Superior temporal gyrus (tissue), 1 donor: Measurements from ENCODE around the gene VPS13C.
A peak's percentile ranks its signal among the peaks of the same experiment; 100 is the strongest.
"Not testable (repeated sequence)": the region's sequence is repeated elsewhere in the genome, so short reads cannot be mapped to it uniquely, and the experiment has no call there.

Experiments used
- DNase-seq: peaks from one replicate; pipeline ENCODE4 v3.0.0-alpha.2; 2016; ENCODE audit errors: extremely low spot score

The VPS13C gene

DNA sequence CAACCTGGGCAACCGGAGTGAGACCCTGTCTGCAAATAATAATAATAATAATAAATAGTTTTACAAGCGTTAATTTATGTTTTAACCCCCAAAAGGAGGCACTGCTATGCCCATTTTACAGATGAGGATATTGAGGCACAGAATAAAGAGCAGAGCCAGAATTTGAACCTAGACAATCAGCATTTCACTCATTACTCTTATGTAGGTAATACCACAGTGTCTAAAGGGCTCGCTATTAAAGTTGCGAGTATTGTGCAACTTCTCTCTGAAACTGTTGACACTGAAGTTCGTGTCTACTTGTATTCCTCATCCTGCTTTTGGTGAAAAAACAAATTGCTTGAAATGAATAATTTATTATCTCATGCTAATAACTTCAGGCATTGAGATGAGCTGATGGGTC, 9.3 kb upstream of the VPS13C start:
- DNase-seq: no peak

DNA sequence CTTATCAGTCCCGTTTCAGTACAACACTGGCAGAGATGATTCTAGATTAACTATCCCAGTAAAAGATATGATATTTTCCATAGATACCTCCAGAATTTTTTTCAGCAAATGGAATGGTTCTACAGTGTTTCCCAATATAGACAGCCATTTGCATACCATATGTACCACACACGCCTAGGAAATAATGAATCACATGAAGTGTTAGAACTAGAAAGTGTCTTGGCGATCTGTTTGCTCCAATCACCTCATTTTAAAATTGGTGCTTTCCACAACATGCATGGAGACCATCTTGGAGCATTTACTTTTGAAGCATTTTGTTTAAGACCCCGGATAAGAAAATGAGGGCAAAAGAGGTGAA, 8.5 kb upstream of the VPS13C start:
- DNase-seq: no peak

DNA sequence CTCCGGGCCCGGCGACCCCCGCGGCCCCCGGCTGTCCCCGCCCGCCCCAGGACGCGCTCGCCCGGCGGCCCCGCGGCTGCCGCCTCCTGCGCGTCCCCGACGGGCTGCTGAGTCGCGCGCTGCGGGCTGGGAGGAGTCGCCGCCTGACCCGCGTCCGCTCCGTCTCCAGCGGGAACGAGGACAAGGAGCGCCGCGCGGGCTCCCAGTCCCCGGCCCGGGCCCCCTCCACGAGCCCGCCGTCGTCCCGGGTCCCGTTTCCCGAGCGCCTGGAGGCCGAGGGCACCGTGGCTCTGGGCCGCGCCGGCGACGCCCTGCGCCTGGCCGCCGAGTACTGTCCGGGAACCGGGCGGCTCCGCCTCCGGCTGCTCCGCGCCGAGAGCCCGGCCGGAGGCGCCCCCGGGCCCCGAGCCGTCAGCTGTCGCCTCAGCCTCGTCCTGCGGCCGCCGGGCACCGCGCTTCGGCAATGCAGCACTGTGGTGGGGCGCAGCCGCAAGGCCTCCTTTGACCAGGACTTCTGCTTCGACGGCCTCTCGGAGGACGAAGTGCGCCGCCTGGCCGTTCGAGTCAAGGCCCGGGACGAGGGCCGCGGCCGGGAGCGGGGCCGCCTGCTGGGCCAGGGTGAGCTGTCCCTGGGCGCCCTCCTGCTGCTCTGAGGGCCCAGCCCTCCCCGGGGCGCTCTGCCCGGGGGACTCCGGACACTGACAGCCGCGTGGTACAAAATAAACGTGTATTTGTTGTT, 8.0 kb upstream of the VPS13C start:
- no peak for DNase-seq

DNA sequence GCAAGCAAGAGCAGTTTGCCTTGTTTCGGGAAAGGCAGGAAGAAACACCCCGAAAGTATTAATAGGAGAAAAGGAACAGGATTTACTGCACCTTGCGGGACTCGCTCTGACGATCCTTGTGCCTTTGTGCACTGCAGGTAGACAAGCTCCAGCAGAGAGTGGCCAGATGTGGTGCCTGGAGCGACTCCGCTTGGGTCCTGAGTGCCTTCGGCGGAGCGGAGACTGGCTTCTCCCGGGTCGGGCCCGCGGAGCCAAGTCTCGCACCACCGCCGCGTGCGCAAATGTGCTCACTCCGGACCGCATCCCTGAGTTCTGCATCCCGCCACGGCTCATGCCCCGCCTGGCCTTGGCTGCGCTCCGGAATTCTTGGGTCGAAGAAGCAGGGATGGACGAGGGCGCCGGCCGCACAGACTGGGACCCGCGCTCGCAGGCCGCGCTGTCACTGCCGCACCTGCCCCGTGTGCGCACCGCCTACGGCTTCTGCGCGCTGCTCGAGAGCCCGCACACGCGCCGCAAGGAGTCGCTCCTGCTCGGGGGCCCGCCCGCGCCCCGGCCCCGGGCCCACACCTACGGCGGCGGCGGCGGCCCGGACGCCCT, 7.3 kb upstream of the VPS13C start:
- DNase-seq: no peak

DNA sequence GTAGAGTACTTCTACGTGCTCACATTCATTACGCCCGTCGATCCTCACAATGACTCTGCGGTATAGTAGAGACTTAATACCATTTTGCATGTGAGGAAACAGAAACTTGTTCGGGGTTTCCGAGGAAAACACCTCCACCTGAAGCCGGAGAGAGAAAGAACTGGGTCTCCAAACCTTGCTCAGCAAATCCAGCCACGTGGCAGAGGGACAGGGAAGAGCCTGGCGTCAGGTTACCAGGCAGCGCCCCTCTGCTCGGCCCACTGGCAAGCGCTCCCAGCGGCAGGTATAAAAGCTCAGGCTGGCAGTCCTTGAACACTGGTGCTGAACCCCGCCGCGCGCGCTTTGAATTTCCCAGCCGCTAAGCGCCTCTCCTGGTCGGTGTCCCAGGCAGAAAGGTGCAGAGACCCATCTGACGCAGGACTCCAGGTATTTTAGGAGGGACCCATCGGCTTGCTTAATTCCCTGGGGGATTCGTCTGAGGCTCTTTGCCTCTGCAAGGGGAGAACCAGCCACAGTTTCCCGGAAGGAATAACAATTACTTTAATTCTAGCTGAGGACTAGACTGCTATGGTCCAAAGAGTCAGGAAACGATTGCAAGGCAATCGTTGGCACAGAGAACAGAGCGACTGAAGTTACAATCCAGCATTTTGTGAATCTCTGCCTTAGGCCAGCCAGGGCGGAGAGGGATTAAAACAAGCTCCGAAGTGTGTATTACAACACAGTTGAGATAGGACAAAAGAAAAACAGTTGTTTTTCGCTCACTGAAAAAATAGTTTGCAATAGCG, 6.6 kb upstream of the VPS13C start, which contains the start of gene C2CD4A:
TSS of gene C2CD4A (plus strand) at position 315 of the 785 bp plus-strand sequence. CDS start 637 bp downstream, outside the sequence.
- DNase-seq: peak; percentile 45

DNA sequence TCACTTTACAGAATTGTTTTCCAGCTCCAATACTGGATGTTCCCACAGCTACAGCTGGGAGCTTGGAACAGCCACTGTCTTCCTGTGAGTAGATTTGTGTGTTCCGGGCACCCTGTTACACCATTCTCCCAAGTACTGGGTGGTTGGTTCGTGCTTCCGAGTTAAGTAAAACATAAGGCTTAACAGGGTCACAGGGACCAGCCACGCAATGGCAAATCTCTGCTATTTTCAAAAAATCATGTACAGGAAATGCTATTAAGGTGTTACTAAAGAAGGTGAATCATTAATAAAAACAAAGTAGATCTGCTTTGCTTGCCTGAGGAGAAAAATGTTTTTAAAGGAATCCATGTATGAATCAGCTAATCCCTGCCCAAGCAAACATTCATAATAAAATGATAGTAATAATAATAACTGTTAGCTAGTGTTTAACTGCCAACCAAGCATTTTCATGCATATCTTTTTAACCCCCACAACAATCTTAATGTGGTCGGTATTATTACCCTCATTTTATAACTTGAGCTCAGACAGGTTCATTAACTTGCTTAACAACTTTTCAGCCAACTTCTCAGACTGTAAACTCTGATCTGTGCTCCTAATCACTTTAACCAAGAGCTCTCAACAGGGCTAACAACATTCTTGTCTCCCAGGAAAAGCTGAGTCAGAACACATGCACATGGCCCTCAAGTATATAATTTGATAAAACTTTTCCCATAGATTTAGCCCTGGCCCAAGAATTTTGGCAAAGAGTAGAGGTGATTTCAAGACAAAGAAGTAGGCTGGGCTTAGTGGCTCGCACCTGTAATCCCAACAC, 3.8 kb upstream of the VPS13C start:
- no peak for DNase-seq

DNA sequence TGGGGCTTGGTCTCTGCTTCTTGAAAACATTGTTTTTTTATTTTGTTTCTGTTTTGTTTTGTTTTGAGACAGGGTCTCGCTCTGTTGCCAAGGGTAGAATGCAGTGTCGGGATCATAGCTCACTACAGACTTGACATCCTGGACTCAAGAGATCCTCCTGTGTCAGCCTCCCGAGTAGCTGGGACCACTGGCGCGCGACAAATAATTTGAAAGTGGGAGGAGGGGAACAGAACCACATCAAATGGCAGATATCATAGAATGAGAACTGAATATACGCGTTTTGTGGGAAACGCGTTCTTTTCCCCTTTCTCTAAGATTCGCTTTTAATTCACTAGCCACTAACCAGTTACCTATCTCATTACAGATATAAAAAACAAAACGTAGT, 641 bp upstream of the VPS13C start:
- peak; percentile 66 for DNase-seq

DNA sequence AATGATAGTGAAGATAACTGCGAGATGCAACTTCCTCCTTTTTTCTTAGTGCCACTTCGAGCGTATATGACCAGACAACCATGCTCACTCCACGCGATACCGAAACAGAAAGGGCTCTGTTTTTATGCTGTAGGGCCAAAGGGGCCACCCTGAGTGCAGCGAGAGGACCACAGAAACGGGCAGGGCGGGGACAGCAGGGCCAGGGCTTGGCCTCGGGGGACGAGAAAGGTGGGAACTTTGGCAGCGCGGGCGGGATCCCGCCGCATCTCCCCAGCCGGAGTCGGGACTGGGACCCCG, 483 bp downstream of the VPS13C start:
- peak; percentile 58 for DNase-seq

DNA sequence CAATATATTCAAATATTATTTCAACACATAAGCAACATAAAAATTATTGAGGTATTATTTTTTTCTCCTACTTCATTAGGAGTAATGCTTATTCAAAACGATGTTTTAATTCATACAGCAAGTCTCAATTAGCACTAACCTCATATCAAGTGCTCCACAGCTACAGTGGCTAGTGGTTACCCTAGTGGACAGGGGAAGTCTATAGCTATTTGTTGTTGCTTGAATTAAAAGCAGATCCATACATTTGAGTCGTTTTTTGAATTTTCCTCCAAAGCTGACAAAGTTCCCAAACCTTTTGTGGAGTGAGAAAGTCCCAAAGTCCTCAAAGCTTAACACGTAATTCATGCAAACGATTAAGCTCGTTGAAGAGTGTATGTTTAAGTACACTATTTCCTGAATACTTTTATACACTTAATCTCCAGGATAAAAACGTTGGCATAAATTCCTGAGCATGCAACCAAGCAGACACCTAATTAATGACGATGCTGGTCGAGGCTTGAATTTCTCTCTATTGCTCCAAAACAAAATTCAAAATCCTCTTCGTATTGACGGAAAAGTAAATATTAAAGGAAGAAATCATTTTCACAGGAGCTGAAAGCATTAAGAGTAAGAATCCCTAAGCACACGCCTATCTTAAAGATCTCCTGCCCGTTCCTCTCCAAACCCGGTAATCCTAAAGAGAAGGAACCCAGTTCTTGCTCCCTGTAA, 985 bp downstream of the VPS13C start:
- no peak for DNase-seq

DNA sequence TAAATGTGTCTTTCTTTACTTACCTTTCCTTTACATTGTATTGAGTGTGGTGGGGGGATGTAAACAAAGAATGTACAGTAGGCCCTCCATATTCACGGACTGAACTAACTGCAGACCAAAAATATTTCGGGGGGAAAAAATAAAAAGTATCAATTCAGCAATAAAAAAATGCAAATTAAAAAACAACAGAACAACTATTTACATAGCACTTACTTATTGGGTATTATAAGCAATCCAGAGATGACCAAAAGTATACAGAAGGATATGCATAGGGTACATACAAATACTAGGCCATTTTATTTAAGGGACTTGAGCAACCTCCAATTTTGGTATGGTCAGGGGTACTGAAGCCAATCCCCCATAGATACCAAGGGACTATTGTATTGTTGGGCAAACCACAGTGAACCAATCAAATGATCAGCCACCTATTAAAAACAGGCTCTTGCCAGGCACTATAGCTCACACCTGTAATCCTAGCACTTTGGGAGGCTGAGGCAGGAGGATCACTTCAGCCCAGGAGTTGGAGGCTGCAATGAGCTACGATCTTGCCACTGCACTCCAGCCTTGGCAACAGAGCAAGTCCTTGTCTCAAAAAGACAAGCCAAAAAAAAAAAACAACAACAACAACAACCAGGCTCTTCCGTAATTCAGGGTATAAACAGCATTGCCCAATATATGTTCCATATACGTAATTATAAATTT, 1.8 kb downstream of the VPS13C start:
- DNase-seq: no peak

DNA sequence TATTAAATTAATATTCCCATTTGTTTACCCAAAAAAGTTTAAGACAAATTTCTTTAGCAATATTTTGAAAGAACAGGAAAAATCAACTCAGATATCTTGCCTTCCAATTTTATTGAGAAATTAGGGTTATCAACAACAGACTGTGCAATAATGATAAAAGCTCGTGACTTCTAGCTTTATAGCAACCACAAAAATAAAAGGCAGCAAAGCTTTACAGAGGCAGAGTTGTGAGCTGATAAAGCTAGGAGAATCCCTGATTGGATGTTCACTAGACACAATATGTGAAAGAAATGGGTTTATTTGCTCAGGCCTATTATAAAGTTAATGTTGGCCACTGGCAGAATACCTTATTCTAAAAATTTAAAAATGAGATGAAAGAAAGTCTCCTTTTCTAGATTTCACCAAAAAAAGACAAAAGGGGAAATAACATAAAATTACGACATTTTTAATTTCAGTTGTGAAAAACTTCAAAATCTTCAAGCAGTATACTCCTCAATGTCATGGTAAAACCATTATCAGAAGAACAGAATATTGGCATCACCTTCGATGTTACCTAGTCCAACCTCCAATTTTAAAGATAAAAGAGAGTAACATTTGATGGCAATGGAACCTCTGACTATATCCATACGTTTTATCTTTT, 2.8 kb downstream of the VPS13C start:
- DNase-seq: no peak

DNA sequence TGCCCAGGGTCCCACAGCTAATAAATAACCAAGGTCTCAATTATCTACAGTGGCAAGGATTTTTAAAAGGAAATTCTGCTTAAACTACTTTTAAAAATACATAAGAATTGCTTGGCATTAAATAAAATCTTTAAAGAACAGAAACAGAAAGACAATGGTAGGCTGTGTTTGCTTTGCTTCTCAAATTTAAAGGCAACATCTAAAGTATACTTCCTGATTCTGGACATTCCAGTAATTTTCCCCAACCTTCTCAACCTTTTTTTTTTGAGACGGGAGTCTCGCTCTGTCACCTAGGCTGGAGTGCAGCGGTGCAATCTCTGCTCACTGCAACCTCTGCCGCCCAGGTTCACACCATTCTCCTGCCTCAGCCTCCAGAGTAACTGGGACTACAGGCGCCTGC, 5.3 kb downstream of the VPS13C start:
- DNase-seq: no peak

DNA sequence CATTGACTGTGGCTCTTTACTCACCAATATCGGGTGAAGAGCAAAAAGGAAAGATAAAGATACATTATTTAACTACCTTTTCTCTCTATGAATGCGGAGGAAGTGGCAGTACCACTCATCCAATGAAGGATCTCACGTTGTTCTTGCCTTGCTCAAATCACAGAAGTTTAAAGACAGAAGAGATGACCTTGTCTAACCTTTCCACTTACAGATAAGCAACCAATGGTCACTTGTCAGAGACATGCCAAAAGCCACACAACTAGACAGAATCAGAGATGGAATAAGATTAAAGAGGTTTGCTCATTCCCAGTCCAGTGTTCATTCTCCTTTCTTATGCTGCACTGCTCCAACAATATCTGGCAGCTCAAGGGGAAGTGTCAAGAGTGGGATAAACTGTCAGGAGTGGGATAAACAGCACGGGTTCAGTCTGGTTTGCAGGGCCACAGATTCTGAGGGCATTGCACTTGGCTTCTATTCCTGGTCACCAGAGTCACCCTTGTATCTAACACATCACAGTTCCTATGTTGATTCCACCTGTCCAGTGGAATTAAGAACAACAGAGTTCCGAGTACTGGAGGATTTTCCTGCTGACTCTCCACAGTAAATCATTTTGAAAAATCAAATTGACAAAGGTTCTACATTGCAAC, 6.7 kb downstream of the VPS13C start:
- DNase-seq: no peak

DNA sequence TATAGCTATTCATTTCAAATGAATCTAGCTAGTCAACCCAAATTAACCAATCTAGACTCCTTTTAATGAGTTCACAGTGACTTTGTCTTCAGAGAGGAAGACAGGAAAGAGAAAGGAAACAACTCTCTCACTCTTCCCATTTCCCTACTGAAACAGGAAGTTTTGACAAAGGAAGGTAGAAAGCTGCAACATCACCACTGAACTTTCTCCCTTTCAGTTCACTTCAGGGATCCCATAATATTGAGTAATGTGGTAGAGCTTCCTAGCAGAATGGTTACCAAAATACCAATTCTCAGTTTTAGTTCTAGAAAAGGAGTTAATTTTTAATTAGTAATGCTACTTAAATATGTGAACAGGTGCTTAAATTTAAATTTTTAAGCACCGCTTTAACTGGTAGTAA, 7.5 kb downstream of the VPS13C start:
- no peak for DNase-seq

DNA sequence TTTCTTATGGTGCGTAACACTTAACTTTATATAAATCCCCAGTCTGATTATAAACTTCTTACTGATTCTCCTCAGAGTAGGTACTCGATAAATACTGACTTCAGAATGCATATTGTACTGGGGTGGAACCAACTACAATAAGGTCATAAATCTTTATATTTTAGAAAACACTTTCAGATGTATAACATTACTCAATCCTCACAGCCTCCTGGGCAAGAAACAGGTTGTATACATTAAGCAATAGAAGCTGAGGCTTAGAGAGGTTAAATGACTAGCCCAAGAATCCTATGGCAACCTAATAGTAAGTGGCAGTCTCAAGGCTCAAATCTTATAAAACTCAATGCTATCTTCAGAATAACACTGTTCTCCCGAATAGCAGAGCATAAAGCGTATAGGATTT, 9.1 kb downstream of the VPS13C start:
- no peak for DNase-seq

DNA sequence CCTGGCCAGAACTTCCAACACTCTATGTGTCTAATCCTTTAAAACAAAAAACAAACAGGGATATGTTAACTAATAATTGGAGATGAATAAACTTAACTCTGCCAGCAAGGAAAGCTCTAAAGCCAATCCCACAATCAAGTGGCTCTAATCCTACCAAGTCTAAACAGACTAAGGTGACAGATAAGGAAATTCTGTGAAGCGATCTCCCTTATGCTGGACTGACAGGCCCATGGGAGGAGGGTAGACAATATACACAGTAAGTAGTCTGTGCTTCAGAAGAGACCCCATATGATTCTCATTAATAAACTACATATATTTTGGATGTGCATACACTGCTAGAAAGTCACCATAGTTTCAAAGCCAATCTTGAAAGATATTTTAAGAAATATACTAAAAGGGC, 10.1 kb downstream of the VPS13C start:
- DNase-seq: no peak

DNA sequence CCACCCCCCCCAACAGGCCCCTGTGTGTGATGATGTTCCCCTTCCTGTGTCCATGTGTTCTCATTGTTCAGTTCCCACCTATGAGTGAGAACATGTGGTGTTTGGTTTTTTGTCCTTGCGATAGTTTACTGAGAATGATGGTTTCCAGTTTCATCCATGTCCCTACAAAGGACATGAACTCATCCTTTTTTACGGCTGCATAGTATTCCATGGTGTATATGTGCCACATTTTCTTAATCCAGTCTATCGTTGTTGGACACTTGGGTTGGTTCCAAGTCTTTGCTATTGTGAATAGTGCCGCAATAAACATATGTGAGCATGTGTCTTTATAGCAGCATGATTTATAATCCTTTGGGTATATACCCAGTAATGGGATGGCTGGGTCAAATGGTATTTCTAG, 12.0 kb downstream of the VPS13C start:
- DNase-seq: not testable (repeated sequence)

DNA sequence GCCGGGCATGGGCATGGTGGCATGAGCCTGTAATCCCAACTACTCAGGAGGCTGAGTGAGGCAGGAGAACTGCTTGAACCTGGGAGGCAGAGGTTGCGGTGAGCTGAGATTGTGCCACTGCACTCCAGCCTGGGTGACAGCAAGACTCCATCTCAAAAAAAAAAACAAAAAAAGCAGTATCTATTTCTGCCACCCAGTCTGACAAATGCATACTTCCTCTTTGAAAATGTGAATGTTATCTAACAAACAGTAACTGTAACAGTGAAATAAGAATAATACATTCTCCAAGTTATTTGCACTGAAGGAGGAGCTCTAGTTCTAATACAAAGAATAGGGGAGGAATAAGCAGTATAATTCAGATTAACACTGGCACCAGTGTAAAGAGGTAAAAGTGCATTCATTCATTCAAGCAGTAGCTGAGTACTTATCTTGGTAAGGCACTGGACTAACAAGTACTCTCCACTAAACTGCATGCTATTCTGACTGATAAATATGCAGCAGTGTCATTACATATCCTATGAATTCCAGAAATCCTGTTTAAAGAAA, 12.9 kb downstream of the VPS13C start:
- no peak for DNase-seq

DNA sequence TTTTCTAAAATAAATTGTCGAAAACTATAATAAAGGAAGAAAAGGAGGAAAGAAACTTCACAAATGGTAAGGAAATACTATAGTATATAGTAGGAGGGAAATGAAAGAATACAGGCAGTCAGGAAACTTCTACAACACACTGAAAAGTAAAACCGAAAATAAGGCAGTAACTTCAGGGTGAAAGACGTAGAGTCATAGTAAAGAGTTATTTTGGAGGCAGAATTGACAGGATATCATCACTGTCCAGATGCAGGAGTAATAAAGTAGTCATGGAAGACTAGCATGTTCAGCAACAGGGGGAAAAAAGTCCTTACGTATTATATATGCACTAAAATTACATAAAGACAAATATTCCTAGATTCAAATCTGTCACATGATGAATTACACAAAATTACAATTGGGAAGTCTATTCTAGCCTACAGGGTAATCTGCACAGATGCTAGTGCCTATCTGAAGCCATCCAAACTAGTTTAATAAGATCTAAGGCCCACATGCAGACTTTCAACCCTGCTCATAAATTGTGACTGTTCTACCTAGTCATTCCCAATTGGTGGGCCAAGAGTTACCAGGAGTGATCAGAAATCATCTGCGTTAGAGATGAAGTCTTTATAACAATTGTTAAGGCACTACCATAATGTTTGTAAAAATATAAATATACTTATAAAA, 14.0 kb downstream of the VPS13C start:
- no peak for DNase-seq
